GM12891 (cell line): ENCODE data around the gene ARID2.

Source experiments
- PAX5 ChIP-seq: IDR thresholded peaks from 2 replicates; pipeline ENCODE4 v1.6.1; 2011; ENCODE audit warnings: low read length, moderate library complexity, mild to moderate bottlenecking; ENCODE audit not compliant: insufficient read depth, severe bottlenecking
- POLR2A ChIP-seq: IDR thresholded peaks from 2 replicates; pipeline ENCODE4 v1.6.1; 2011; ENCODE audit warnings: low read depth, low read length, control low read depth
- POLR2AphosphoS5 ChIP-seq: IDR thresholded peaks from 2 replicates; pipeline ENCODE4 v1.6.1; 2011; ENCODE audit warnings: low read depth, low read length, control low read depth
- POU2F2 ChIP-seq: IDR thresholded peaks from 2 replicates; pipeline ENCODE4 v1.6.1; 2011; ENCODE audit warnings: low read depth, mild to moderate bottlenecking, control low read depth, low read length, moderate library complexity
- SPI1 ChIP-seq: IDR thresholded peaks from 2 replicates; pipeline ENCODE4 v1.6.1; 2011; ENCODE audit warnings: low read depth, low read length, control low read depth
- TAF1 ChIP-seq: IDR thresholded peaks from 2 replicates; pipeline ENCODE4 v1.6.1; 2011; ENCODE audit warnings: low read depth, low read length, control low read depth

GRCh38 chr12:45687081-45688015 is 42.2 kb upstream of the ARID2 start:
- TF ChIP-seq POLR2A (no peak), TAF1 (no peak), POLR2AphosphoS5 (no peak), POU2F2 (no peak), SPI1 (no peak), PAX5 (no peak)
